ENCODE data around the gene DIDO1.
"Not testable (repeated sequence)": the region's sequence is repeated elsewhere in the genome, so short reads cannot be mapped to it uniquely, and the experiment has no call there.

Gene DIDO1

DNA sequence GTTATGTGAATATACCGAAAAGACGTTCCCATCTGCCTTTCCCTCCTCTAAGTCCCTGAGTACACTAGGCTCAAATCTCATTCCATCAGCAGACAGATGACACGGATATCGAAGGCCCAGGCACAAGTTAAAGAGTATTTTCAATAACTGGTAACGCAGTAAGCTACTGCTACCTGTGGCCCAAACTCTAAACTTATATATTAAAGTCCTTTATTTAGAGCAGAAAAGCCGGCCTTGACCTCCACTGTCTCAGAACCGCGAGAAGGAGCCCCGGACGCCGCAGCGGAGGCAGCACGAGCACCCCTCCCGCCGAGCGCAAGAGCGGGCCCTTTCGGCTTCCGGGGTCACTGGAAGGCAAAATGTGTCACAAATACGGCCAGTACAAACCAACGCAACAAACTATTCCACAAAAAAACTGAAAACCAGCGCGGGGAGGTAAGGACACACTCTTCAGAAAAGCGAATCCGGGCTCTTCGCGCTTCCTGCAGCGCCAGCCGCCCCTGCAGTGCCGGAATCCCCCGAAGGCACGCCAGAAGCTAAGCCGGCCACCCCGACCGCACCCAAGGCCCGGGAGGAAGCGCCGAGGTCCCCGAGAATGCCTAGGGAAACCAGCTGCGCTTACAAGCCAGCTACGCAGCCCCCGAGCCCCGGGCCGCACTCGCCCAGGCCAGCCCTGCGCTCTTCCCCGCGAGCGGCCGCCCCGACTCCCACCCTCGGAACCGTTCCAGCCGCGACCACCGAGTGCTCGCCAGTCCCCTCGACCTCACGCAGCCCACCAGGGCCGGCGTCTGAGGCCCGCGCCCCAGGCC lies 681 bp downstream of the DIDO1 start:
- DNase-seq, result no peak

DNA sequence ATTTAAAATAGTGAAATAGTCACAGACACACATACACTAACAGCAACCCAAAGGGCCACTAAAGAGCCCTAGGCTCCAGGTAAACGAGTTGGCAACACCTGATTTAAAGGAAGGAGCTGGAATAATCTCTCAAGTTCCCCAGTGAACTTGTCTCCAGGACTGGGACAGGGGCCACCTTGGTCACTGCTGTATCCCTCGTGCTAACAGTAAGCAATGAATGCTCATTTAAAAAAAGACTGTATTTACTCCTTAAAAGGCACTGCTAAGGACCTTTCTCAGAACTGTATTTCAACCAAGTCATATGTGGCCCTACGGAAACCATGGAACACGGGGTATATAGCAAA lies 1.3 kb downstream of the DIDO1 start:
- DNase-seq, result no peak

DNA sequence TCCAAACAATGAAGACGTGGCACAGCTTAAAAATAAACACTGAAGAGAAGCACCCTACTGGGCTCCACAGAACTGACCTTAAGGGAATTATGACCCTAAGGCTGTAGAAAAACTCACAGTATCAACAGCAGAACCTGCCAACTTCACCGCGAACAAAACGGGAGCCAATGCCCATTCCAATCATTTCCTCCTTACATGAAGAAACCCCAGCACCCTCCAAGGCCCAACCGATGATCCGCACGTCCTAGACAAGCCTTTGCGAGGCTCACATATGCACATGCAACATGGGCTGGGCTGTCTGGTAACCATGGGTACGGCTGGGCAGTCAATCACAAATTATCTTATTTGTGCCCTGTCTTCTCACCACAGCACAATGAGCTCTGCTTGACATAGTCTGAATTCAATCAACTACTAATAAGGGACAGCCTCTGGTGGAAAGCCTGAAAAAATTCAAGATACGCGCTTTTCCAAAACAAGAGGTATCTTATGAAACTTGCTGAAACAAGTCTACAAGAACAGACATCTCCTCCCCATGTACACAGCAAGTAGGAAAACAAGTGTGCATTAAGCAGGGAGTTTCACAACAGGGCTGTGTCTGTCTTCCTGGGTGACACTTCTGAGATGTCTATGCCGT lies 1.7 kb downstream of the DIDO1 start:
- DNase-seq, result no peak

DNA sequence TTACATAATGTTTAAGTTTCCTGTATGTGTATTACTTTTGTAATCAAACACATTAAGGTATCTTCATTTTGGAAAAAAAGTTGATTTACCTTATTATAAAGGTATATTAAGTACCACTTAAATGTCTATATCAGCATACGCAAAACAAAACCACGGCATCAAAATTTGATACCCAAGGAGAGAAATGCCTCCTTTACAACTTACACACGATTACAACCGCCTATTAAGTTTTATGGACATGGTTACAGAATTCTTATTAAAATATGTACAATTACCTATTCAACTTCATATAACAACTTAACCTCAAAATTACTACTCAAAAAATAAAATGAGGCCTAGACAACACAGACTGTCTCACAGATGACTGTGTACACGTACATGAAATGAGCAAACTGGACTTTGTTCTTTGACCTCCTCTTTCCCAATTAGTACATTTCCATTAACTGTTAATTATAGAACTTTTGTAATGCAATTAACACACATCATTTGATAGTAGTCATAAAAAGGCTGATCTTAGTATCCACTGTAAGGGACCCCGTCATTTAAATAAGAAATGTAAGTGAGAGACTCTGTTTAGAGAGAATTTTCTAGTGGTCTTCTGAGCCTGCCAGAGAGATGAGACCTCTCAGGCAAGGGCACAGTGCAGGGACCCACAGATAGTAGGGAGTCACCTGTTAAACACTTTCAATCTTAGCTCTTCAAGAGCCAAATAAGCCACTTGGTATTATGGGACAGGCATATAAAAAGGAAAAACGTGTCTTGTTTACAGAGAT lies 2.5 kb downstream of the DIDO1 start:
- DNase-seq, result no peak

DNA sequence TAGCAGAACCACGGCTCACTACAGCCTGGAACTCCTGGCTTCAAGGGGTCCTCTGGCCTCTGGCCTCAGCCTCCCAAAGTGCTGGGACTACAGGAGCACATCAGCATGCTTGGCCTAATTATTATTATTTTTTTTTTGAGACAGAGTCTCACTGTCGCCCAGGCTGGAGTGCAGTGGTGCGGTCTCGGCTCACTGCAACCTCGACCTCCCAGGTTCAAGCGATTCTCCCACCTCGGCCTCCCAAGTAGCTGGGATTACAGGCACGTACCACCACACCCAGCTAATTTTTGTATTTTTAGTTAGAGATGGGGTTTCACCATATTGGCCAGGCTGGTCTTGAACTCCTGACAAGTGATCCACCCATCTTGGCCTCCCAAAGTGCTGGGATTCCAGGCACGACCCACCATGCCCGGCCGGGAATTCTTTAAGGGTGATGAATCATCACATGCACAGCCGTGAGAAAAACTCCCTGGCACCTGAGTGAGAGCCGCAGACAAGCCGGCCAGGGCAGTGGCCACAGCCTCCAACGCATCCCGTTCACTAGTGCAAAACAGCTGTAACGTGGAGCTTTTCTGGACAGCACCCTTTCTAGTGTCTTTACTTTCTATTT lies 3.1 kb downstream of the DIDO1 start:
- not testable (repeated sequence) for DNase-seq

DNA sequence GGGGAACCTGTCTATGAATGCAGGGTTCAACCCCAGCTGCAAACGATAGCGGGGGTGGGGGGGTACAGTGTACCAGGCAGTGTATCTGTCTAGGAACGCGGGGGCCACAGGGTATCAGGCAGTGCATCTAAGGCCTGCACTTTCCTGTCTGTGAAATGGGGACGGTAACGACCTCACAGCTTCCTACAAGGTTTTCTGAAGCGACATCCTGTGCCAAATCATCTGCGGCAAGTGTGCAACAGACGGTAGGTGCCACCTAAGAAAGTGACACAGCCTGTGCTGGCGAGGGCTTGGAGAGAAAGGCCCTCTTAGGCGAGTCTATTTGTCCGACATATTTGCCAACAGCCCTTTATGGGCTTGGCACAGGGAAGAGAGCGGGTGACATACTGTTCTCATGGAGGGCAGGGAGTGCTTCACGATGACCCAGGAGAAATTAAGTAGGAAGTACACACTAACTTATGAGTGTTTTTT lies 3.8 kb downstream of the DIDO1 start:
- DNase-seq, result no peak

DNA sequence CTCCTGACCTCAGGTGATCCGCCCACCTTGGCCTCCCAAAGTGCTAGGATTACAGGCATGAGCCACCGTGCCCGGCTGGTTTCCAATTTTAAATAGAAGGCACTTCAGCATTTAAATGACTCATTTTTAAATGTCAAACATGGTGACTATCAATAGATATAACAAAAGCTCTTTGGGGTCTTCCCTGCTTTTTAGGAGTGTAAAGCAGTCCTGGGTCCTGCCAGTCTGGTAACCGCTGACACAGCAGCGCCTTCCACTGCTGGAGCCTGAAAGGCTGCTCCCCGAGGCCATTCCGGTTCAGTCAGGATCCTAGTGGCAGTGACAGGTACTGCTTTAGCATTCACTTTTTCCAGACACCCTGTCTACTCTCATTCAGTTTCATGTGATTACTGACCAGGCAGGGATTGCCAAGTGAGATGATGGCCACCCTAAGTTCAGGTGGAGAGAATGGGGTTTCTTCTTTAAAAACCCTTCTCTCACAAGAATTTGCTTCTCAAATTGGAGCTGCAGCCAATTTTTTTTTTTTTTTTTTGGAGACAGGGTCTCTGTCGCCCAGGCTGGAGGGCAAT lies 5.1 kb downstream of the DIDO1 start:
- no peak for DNase-seq

DNA sequence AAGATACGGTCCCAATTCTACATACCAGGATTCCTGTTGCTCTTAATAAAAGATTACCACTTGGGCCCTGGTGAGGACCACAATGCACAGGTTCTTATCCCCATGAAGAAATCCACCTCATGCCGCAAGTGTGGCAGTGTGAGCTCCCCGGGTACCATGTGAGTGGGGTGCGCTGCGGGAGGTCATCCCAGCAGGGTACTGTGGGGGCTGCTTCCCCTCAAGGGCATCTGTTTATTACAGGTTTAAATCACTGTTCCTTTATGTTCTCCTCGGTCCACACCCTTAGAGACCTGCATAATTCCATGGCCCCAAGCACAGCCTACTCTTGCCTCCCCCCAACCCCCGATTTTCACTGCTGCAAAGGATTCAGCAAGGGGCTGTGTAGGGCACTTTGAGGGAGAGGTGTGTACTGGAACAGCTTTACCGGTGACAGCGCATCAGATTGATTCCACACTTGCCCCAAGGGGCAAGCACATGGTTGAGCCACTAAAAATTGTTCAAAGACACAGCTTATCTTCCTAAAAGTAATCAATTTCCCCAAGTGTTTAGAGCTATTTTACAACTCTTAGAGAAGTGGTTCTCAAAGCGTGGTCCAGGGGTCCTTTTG lies 6.2 kb downstream of the DIDO1 start:
- DNase-seq, result no peak

DNA sequence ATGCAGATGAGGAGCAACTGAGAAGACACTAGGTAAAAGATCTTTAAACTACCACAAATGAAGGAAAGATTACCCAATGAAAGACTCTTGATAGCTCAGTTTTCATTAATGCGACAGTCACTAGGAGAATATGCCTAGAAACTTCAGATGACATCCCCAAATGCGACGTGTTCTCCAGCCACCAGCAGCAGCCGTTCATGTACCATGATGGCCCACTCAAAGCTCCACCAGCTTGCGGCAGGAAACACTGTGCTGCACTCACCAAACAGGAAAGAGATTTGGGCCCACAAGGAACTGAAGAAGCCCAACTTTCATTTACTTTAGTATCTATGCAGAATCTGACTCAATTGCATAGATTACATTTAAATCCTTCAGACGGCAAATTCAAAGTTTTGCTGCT lies 7.5 kb downstream of the DIDO1 start:
- no peak for DNase-seq

DNA sequence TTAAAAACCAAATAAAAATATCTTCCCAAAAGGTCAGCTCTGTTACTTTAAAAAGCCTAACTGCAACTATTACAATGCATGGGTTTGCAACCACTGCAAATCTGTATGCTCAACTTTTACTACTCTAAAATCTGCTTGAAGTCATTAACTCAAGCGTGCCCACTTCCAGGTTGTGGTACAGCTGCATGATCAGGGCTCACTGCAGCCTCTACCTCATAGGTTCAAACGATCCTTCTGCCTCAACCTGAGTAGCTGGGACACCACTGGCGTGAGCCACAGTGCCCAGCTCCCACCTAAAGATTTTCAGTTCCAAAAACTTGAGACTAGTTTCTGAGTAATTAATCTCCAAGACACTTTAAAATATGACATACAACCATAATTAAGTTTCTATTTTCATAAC lies 8.2 kb downstream of the DIDO1 start:
- DNase-seq, result no peak

DNA sequence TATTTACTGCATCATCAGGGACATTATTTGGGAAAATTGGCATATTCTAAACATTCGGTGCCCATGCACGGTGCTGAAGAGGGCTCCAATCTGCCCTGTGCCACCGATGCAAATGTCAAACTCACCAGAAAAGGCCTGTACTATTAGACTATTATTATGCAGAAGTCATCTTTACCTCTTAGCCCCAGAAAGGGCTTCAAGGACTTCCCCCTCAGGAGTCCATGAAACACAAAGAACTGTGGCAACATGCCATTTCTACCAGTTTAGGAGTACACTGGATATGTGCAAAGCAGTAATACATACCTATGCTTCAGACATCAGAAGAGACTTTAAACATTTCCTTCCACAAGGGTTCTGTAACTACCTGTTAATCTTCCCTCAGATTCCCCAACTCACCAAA lies 8.6 kb downstream of the DIDO1 start:
- no peak for DNase-seq

DNA sequence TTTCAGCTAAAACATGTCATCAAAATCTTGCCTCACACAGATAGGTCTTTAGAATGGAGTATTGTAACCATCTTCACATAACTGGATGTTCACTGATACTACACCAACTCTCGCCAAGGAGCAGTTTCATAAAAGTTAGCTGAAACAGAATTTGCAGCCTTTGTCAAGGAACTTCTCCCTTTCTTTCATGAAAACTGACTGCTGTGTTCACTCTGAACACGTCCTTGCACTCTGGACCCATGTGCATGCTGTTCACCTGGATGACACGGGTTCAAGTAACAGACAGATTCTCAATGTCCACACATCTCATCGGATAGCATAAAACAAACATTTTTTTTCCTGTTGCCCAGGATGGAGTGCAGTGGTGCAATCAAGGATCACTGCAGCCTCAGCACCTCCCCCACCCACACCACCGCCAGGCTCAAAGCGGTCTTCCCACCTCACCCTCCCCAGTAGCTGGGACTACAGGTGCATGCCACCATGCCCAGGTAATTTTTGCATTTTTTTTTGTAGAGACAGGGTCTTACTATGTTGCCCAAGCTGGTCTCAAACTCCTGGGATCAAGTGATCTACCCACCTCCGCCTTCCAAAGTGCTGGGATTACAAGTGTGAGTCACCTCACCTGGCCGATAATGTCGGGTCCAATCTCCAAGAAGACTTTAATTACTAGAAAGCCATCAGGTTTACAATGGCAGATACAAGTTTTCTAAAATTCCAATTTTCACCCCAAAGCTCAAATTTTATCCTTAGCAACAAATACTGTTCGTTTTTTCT lies 9.4 kb downstream of the DIDO1 start:
- no peak for DNase-seq

DNA sequence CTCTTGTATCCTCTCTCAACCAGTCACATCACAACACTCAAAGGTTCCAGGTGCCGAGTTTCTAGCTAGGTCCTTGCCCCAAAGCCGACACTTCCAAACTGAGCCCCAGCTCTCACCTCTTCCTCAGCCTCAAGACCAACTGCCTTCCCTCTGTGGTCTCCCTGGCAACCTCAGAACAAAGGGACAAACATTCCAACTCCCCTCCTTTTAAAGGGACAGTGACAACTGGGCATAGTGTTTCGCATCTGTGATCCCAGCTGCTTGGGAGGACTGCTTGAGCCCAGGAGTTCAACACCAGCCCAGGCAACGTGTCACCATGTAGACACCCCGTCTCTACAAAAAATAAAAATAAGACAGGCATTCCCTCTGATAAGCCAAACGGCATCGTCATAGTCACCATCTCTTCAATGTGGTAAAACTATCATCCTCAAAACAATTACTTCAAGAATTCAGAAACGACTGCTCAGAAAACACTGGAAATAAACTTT lies 11.3 kb downstream of the DIDO1 start:
- DNase-seq, result no peak

DNA sequence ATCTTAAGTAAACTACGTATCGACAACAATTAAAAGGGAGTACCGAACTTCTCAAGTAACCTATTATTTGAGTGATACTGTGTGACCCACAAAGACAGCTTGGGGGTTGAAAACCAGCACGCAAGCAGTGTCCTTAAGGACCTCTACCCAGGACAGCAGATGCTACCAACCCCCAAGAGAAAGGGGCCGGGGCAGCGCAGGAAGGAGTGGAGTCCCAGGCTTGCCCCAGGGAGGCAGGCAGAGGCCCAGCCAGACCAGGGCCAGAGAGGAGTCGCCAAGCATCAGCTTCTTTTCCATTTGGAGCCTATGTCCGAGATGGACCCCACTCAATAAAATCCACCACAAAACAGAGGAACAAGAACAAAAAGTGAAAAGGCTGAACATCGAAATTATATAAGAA lies 11.9 kb downstream of the DIDO1 start:
- no peak for DNase-seq

DNA sequence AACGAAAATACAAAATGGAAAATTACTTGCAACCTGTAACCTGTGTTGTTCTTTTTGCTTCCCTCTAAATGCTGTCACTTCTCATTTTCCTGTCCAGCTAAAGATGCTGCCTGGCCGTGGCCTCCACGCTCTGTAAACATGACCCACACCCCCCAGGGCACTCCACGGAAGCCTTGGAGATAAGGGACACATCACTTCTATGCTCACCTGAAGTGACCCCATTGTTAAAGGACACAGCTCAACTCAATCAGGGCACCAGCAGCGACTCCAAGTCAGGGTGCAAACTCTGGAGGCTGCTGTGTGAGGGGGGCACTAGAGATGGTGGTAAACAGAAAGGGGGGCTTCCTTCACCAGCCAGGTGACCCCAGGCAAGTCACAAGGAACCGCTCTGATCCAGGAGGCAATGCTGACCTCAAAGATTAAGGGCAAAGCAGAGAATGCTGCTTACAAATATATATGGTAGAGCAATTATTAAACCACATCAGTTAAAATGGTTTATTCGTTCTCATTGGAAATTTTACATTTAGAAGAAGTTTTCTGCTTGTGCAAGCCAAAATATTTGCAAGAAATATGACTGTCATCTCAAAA lies 13.2 kb downstream of the DIDO1 start:
- no peak for DNase-seq

DNA sequence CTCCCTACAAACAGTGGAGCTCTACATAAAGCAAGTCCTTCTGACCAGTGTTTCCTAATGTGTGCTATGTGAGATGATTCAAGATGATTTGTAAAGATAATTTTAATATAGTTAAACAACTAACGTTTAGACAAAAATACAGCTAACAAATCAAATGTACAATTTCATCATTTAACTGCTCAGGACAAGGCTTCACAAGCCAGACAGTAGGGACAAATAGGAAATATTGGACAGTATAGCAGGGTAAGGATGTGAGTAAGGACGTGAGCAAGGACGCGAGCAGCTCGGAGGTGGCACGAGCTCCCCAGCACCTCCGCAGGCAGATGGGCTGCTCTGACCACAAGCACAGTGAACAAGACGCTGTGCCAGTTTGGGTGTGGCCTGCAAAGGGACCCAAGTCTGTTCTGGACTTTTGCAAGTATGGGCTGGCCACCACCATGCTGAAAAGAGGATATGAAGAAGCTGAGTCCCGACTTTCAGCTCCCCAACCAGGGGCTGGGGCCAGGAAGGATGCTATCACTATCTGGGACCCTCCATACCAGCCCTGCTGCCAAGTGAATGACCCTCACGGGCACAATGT lies 14.5 kb downstream of the DIDO1 start:
- DNase-seq, result no peak

DNA sequence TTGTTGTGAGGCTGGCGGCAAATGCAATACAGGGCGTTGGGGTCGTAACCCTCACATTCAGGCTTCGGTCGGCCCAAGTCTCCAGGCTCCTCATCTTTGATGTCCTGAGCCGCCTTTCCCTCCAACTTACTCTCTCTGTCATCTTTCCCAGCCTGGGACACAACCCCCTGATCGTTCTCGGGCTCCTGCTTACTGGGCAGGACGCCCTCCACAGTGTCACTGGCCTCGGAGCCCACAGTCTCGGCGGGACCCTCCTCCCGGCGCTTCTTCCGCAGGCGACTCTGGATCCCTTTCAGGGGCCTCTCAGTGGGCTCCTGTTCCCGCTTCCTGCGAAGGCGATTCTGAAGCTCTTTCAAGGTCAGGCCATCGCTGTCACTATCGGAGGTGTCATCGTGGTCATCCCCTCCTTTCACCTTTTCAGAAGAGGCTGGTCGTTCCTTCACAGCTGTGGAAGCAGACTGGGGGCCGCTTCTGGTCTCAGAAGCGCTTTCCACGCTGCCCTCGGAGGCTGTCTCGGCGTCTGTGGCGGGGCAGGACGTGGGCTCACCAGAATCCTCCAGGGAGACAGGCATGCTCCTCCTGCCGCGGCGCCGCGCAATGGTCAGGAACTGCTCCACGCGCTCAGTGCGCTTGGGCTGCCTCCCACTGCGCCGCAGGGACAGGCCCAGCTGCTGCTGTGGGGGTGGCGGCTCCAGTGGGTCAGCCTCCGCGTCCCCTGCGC lies 15.4 kb downstream of the DIDO1 start:
- no peak for DNase-seq

DNA sequence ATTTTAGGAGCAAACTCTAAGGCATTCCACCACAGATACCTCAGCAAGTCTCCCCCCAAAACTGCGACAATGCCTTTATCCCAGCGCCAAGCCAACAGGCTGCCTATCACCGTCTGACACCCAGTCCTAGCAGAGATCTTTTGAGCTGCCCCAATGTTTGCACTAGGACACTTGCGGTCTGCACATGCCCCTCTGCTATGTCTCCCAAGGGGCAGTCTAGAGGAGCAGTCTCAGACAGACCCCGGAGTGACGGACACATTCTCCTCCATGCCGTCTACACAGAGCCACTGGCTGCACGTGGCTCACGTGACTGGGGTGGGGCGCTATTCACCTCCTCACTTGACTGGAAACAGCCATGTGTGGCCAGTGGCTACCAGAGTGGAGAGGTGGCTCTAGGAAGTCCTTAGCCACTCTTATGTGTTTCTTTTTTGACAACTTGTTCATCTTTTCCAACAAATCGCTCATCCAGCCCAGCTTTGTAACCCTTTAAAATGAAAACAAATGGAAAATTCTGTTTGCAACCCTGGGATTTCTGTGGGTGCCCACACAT lies 16.0 kb downstream of the DIDO1 start:
- no peak for DNase-seq

DNA sequence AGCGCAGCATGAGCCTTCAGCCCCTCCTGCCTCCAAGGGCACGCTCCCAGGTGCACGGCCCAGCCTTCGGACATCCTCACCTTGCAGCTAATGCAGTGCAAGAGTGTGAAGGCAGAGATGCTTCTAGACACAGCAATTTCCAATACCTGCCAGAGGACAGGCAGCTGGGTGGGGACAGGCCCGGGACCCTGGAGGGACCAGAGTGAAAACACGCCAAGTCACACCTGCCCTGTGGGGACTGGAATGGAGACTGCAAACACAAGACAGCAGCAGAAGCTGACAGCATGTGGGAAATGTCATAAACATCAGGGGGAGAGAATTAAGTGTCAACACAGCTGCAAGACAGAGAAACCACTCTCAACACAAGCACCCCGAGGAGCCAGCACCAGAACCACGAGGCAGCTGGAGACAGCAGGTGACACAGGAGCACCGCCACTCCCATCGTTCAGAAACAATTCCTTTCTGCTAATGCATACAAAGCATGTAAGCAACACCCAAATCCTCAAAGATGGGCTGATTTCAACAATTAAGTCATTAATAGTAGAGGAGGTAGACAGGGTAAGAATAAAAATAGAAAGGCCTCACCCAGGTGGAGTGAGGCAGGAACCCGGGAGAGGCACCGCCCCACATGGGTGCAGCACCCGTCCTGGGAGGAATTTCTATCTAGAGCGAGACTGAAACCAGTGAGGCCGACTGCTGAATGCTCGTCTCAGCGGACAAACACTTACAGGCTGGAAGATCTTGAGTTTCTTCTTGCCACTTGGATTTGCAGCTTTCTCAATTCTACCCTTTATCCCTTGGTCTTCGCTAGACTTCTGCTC lies 17.1 kb downstream of the DIDO1 start:
- DNase-seq, result no peak
